Head of caudate nucleus (tissue), 42 donors: ENCODE measurements around the gene TIMM44.
A peak's percentile ranks its signal among the peaks of the same experiment; 100 is the strongest.

Source experiments
- DNase-seq, 42 donors: peaks; one replicate each; pipeline versions ENCODE4 v3.0.0 to v3.0.0-alpha.2; 2020 to 2021; ENCODE audit warnings: mixed read lengths in 7 of 42
- intact Hi-C: fragments of 100-400 bp; cut with DNase I; formaldehyde crosslinking; loops from one replicate; pipeline ENCODE4 v1.15.0; 2022

The TIMM44 gene

DNA sequence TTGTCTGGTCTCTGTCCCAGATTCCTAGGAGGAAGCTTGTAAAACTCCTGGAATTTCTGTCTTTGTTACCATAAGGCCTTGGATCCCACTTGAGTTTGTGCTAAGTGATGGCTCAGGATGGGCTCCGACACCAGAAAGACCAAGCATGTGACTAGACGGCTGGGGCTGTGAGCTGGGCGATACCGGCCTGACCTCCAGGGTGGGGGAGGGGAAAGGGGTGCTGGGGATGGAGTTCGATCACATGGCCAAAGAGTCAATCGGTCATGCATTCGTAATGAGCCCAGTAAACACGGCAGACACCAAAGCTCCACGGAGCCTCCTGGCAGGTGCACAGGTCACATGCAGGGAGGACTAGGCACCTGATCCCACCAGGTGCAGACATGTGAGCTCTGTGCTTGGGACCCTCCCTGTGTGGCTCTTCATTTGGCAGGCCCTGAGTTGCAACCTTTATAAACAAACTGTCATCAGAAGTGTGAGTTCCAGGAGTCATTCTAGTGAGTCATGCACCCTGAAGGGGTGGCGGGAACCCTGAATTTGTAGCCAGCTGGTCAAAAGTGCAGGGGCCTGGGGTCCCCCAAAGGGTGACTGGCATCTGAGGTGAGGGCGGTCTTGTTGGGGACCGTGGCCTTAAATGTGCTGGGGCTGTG is 34.8 kb upstream of the TIMM44 start:
- intact Hi-C loops = loop anchor here (10.0 kb wide), 1 partner anchor 276 kb away; no protein-coding TSS in a partner anchor
- no peak for DNase-seq

DNA sequence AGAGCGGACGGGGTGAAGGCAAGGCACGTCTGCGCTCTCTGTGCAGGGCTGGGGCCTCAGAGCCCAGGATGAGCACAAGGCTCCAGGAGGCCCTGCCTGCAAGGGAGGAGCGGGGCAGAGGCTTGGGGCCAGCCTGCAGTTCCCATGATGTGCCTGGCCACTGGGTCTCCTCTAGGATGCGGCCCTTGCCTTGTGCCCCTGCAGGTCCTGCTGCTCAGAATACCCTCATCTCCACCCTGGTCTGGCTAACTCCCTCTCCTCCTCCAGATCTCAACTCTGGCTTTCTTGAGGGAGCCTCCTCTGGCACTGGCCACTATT is 34.2 kb upstream of the TIMM44 start:
- DNase-seq = no peak
- intact Hi-C loops = loop anchor here (10.0 kb wide), 1 partner anchor 277 kb away; no protein-coding TSS in a partner anchor

DNA sequence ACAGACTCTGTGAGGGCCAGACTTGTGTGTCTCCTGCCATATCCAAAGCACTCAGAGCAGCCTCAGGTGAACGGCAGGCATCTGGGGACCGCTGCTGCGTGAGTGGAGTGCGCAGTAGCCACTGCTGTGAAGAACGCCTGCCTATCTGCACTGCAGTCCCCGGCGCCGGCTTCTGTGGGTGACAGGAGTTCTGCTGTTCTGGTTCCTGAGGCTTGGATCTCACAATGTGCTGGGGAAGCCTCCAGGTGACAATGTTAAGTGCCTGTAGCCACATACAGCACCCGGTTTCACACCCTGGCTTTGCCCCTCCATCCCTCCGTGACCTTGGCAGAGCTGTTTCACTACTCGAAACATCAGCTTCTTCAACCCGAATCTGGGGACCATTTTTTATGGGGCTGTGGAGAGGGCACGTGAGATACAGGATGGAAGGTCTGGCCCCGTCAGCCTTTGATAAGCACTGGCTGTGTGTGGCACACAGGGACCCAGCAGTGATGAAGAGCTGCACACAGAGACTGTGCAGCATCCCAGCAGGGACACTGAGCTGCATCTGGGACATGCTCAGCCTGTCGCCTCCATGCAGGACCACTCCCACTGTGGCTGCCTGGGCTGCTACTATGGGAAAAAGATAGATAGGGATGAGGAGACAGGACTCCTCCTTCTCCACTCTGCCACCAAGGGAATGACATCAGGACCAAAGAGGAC is 33.7 kb upstream of the TIMM44 start:
- intact Hi-C loops = loop anchor here (10.0 kb wide), 1 partner anchor 278 kb away; no protein-coding TSS in a partner anchor
- DNase-seq = no peak

DNA sequence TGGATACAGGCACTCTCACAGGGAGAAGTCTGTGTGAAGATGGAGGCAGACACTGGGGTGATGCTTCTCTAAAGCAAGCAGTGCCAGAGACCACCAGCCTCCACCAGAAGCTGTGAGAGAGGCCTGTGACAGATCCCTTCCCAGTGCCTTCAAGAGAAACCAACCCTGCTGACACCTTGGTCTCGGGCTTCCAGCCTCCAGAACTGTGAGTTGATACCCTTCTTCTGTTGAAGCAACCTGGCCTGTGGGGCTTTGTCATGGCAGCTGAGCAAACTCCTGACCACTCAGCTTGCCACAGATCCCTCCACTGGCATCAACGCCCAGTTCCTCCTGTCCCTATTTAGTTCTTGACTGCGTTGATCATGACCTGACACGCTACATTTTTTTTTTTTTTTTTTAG is 33.0 kb upstream of the TIMM44 start:
- DNase-seq = no peak
- intact Hi-C loops = loop anchor here (10.0 kb wide), 1 partner anchor 278 kb away; no protein-coding TSS in a partner anchor

DNA sequence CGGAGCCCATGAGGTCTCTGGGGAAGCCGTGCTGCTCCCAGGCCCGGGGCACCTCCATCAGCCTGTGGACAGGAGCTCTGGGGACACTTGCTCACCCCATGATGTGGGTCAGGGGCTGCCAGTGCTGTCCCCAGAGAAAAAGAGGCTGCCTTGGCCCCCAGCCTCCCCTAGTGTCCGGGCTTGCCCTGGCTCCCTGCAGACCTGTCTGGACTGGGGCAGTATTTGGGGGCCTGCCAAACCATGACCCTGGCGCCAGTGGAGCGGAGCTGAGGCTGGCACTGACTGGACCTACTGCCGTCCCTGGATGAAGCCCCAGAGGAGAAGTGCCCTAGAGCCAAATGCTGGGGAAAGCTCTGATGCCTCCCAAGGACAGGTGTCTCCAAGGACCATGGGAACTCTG is 31.6 kb upstream of the TIMM44 start:
- peak in 41 of 42 donors; percentile 20 to 82 (median 60) for DNase-seq
- intact Hi-C loops = loop anchor here (10.0 kb wide), 1 partner anchor 280 kb away; no protein-coding TSS in a partner anchor

DNA sequence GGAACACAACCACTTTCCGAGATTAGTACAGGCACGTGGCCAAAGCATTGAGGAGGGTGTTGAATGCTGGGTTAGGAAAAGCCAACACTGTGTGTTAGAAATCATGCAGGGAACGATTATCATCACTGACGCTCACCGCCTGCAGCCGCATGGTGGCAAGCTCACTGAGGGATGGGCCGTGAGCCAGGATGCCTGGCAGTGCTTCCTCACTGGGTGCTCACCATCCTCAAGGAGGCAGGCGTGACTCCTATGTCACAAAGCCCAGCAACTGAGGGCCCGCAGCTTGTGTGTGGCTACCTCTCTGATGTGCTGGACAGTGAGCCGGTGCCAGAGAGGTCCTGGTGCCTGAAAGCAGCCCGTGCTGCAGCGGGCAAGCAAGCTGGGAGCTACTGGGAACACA is 30.4 kb upstream of the TIMM44 start:
- DNase-seq = peak; percentile 16 to 84 (median 60)

DNA sequence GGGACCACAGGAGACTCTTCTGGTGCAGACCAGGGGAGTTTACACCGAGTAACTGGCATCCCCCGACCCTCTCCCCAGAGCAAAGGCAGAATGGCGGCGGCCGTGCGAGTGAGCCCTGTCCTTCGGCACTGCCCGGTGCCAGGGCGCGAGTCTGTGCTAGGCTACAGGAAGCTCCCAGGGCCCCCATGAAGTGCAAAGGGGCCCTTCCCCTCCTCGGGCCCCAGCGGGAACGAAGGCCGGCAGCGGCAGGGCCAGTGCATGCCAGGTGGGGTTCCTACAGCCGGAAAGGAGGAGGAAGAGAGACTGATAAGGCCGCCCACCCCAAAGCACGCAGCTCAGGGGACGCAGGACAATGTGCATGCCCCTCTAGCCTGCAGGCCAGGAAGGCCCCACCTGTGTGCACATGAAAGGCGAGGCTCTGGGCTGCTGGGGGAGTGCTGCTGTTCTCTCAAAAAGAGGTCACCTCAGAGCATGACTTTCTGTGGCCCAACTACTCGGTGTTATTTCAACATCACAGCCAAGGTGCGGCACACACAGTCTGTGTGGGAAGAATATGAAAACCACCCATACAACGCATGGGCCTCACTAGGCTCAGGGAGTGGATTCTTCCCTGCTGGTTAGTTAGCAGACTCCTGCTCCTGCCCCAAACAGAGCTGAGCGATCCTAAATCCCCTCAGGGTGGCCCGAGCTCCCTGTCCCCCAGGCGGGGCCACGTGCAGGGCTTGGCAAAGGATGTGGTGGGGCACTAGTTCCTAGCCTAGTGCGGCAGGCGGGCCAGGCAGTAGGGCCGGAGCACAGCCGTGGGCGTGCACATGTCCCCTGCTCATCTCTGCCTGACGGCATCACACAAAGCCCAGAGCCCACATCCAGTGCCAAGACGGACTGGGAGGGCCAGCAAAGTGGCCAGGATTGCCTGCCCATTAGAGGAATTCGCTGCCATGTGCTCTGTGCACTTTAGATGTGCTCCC is 28.4 kb upstream of the TIMM44 start:
- peak in 2 of 42 donors; percentile 15 to 25 for DNase-seq
- intact Hi-C loops = loop anchor here (10.0 kb wide), 1 partner anchor 283 kb away; no protein-coding TSS in a partner anchor

More for the DNA sequence above, 30.4 kb upstream of the TIMM44 start:
- intact Hi-C loops = loop anchor here (10.0 kb wide), 1 partner anchor 281 kb away; no protein-coding TSS in a partner anchor

DNA sequence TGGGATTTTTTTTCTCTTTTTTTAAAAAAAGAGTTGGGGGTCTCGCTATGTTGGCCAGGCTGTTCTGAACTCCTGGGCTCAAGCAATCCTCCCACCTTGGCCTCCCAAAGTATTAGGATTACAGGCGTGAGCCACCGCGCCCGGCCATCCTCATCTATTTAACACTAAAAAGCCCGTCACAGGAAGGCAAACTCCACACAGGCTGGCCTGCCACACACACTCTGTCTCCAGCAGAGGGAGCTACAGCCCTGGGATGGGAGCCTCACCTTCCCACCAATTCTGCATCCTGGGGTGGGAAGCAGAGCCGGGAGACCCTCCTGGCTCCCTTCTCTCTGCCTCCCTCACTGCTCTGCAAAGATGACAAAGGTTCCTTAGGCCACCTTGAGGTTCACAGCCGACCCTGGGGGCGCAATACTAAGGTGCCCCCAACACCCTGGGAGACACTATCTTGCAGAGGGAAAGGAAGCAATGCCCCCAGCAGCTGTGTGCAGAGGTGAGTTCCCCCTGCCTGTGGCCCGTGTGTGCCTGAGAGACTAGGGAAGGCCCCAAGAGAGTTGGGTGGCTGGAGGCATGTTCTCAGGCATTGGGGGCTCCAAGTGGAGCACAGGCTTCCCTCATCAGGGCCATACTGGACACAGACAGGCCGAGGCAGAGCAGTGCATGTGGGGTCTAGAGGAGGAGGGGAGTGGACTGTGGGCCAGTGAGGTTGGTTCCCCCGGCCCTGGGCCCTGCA is 27.4 kb upstream of the TIMM44 start:
- intact Hi-C loops = loop anchor here (10.0 kb wide), 1 partner anchor 284 kb away; no protein-coding TSS in a partner anchor
- peak in 35 of 42 donors; percentile 11 to 77 (median 50) for DNase-seq

DNA sequence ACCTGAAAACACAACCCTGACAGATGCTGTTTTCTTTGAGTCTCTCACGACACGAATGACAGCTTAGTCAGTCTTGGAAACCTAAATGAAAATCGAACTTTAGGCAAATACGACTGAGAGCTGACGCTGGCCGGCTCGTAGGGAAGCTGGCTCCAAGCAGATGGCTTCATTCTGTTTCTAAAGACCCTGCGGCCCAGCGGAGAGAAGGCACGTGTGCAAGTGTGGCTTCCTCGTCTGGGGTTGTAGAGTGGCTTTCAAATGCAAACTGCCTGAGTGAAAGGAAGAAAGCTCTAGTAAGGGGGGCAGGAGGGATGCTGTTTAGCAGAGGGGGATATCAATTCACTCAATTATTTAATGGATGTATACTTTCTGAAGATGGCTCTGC is 26.1 kb upstream of the TIMM44 start:
- no peak for DNase-seq
- intact Hi-C loops = no loop called here

DNA sequence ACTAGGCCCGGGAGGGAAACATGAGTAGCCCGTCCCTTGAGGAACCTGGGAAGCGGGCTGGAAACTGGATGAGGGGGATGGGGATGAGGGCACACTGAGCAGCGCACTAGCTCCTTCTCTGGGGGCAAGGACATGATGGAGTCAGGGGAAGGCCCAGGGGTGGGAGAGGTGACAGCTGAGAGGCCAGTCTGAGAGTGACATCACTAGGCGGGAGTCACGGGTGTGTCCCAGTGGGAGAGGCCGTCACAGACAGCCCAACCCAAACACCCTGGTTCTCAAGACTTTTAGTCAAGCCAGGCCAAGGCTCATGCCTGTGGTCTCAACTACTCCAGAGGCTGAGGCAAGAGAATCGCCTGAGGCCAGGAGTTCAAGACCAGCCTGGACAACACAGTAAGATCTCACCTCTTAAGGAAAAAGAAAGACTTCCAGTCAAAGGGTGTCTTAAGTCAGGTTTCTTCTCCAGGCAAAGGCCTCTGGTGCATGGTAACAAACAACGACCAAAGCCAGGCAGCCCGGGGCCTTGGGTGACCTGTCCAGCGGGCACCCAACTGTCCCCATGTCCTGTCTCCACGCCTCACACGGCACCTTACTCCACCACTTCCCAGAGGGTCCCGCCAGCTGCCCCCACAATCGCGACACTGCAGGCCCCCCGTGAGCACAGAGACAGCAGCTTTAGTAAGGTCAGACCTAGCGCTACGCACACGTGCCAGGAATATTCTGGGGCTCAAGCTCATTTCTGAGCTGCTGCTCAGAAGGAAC is 25.5 kb upstream of the TIMM44 start:
- DNase-seq = no peak
- intact Hi-C loops = no loop called here

DNA sequence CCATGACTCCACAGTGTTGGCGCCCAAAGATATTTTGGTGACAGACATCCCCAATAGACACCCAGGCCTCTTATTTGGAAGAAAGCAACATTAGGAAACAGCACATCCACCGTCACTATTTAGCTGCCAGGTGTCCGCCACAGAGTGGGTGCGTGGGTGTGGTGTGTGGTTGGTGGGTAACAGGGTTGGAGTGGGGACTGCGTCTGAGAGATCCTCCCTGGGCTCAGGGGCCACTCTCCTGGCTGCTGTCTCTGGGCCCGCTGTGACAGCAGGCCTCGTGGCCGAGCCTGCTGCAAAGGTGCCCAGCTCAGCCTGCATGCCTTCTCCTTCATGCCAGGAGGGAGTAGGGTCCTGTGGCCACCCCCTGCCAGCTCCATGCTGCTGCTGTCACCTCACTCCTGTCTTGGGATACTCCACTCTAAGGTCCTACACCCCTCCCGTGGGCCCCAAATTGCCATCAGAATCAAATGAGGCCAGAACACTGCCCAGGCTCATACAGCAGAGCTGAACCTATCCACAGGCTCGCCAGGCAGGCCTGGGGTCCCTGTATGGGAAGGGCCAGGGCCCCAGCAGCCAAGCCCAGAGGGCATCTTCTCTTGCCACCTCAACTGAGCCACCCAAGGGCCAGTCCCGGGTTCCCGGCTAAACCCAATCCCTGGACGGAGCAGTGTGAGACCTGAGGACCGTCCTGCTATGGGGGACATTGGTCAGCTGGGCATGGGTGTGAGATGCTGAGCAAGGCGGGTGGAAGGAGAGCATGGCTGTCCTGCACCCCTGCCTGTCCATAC is 24.7 kb upstream of the TIMM44 start:
- DNase-seq = no peak
- intact Hi-C loops = no loop called here

DNA sequence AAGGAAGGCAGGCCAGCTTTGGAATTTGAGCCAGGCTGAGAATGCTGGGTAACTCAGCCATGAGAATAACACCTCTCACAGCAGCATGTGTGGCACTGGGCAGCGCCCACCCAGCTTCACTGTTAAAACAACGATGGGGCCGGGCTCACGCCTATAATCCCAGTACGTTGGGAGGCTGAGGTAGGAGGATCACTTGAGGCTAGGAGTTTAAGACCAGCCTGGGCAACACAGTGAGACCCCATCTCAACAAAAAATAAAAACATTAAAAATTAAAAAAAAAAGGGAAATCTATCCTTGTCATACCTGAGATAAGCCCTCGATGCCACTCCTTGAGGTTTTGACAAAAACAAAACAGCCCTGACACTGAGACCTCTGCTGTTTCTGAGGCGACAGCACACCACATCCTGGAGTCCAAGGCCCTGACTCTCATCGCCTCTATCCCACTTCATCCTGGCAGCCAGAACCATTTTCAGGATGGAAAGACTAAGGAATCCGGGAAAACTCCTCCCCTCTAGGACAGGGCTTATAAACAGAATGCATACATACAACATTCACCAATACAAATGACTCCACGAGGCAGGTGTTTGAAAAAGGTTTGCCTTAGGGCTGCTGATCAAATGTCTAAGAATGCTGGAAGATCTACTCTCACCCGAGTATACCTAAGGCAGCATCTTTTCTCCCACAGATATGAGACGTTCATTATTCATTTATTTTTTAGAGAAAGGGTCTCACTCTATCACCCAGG is 22.6 kb upstream of the TIMM44 start:
- no peak for DNase-seq
- intact Hi-C loops = no loop called here

DNA sequence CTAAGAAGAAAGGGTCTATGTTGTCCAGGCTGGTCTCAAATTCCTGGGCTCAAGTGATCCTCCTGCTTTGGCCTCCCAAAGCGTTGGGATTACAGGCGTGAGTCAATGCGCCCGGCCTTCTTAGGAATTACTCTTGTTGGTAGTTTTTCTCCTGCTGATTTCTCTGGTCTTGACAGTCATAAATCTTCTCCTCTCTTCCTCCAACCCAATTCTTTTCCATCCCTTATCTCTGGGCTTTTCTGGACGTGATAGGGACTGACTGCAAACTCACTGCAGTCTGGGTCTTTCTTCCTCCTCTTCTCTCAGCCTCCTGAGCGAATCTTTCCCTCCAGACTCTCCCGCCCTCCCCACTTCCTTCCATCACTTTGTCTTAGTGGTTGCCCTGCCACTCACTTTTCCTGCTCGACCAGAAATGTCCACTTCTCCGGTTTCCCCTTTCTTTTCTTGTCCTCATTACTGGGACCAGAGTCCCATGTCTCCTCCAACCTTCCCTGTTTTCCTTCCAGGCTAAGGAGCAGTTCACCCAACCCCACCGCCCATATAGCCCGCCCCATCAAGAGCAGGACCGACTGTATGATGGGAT is 21.9 kb upstream of the TIMM44 start:
- no peak for DNase-seq
- intact Hi-C loops = no loop called here

DNA sequence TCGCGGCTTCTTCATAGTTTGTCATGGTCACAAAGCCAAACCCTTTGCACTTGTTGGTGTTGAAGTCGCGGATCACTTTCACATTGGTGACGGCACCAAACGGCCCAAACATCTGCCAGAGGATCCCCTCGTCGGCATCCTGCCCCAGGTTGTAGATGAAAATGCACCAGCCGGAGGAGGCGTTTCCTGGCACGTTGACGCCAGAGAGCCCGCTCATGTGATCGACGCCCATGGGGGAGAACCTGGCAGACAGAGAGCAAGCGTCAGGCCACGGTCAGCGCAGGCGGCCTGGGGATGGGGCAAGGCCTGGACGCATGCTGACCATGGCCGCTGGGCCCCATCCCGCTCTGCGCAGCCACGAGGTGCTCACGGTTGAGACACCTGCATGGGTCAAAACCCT is 20.1 kb upstream of the TIMM44 start:
- intact Hi-C loops = no loop called here
- no peak for DNase-seq

DNA sequence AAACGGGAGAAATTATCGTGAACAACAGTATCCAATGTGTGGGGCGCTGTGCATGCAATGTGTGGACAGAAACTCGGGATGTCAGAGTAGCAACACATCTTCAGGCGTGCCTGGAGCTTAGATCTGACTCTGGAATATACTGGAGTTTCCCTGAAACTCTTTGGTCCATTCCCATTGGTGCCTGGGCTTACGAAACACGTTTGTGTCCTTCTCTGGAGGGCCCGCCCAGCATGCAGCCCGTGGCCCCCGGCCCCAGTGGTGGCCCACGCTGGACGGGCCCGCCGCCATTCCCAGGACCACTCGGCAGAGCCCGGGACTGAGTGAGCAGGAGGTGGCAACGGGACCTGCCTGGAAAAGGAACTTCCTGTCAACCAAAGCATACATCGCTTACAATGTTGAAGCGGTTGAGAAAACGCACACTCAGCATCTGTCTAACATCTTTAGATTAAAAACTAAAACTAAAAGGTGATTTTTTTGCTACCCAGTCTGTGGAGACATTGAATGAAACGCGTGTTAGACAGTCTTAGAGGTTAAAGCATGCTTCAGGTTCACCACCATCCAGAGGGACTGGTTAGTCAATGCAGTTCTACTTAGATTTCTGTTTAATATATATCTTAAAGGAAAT is 19.3 kb upstream of the TIMM44 start:
- intact Hi-C loops = no loop called here

More for the DNA sequence above, 19.3 kb upstream of the TIMM44 start:
- no peak for DNase-seq
